Naive thymus-derived CD4-positive, alpha-beta T cell (primary cell): ENCODE data around the gene CIAPIN1. TPM values are rescaled to one million over a fixed set of nuclear protein-coding genes. Genes with fewer than 3 reads are reported as not detected.

Experiments
- ATAC-seq: fragments of 150-1000 bp; cut with Tn5 transposase; 2 replicates; pipeline ENCODE4 v1.10.0; 2021; ENCODE audit warnings: mild to moderate bottlenecking, moderate library complexity
- CTCF ChIA-PET: fragments of 350-600 bp; sonication (Branson Sonifier 250); formaldehyde crosslinking; loops from one replicate; lab custom pipeline; 2021; ENCODE audit warnings: antibody characterized with exemption; lab: Charles Lee
- POLR2A ChIA-PET: fragments of 350-600 bp; sonication (Branson Sonifier 250); formaldehyde crosslinking; loops from one replicate; lab custom pipeline; 2021; ENCODE audit warnings: antibody characterized with exemption, inconsistent platforms; lab: Charles Lee
- DNase-seq, 9 donors: peaks; one replicate each; pipeline versions ENCODE4 v3.0.0 to v3.0.0-alpha.2; 2020 to 2022; ENCODE audit warnings: mixed read lengths in 1 of 9
- H3K27ac ChIP-seq: one replicate; pipeline ENCODE4 v1.7.0; 2013; ENCODE audit warnings: mild to moderate bottlenecking, low read depth, low read length, moderate library complexity
- H3K27me3 ChIP-seq, 2 donors: one replicate each; pipeline ENCODE4 v1.7.0; 2013; ENCODE audit warnings: low read length in 2 of 2, mild to moderate bottlenecking in 2 of 2, moderate library complexity in 2 of 2; ENCODE audit not compliant: control insufficient read depth in 2 of 2, insufficient read depth in 2 of 2
- H3K36me3 ChIP-seq, 3 experiments: 1 replicate in 2 of 3; 2 replicates in 1 of 3; pipeline ENCODE4 v1.7.0; 2013; ENCODE audit warnings: low read length in 3 of 3, mild to moderate bottlenecking in 3 of 3, moderate library complexity in 1 of 3; ENCODE audit not compliant: insufficient read depth in 3 of 3, control insufficient read depth in 2 of 3
- H3K4me1 ChIP-seq, 2 donors: one replicate each; pipeline ENCODE4 v1.7.0; 2013; ENCODE audit warnings: low read length in 2 of 2, mild to moderate bottlenecking in 2 of 2, moderate library complexity in 1 of 2; ENCODE audit not compliant: control insufficient read depth in 2 of 2, insufficient read depth in 2 of 2
- H3K4me3 ChIP-seq: 2 replicates; pipeline ENCODE4 v1.7.0; 2013; ENCODE audit warnings: mild to moderate bottlenecking, low read length
- H3K9me3 ChIP-seq, 3 experiments: 1 replicate in 2 of 3; 2 replicates in 1 of 3; pipeline ENCODE4 v1.7.0; 2013; ENCODE audit warnings: low read length in 3 of 3; ENCODE audit not compliant: control insufficient read depth in 2 of 3
- H3K27ac Mint-ChIP-seq, 9 donors: one replicate each; pipeline ENCODE4 v1.8.0; 2020 to 2022; ENCODE audit warnings: mixed read lengths in 9 of 9, mild to moderate bottlenecking in 8 of 9, moderate library complexity in 5 of 9, inconsistent platforms in 2 of 9
- H3K27me3 Mint-ChIP-seq, 5 donors: one replicate each; pipeline ENCODE4 v1.8.0; 2021 to 2022; ENCODE audit warnings: mixed read lengths in 5 of 5, mild to moderate bottlenecking in 1 of 5
- H3K36me3 Mint-ChIP-seq, 5 donors: one replicate each; pipeline ENCODE4 v1.8.0; 2020 to 2022; ENCODE audit warnings: mixed read lengths in 5 of 5, mild to moderate bottlenecking in 3 of 5, inconsistent platforms in 1 of 5
- H3K4me1 Mint-ChIP-seq, 7 donors: one replicate each; pipeline ENCODE4 v1.8.0; 2020 to 2022; ENCODE audit warnings: mixed read lengths in 7 of 7, mild to moderate bottlenecking in 3 of 7, inconsistent platforms in 1 of 7
- H3K4me3 Mint-ChIP-seq, 10 donors: one replicate each; pipeline ENCODE4 v1.8.0; 2020 to 2022; ENCODE audit warnings: mild to moderate bottlenecking in 10 of 10, mixed read lengths in 10 of 10, moderate library complexity in 6 of 10, inconsistent platforms in 2 of 10
- H3K9me3 Mint-ChIP-seq, 11 donors: one replicate each; pipeline ENCODE4 v1.8.0; 2020 to 2022; ENCODE audit warnings: mixed read lengths in 11 of 11, mild to moderate bottlenecking in 4 of 11, inconsistent platforms in 1 of 11, moderate library complexity in 1 of 11
- intact Hi-C, 2 donors: fragments of 100-400 bp; cut with micrococcal nuclease; formaldehyde crosslinking; loops; one replicate each; pipeline ENCODE4 v1.15.1; 2023
- polyA plus RNA-seq, 2 donors: library from polyadenylated mRNA; unstranded; fragments of 300-500 nt; fragmentation: Illumina TruSeq; gene quantifications; one replicate each; pipeline ENCODE4 v1.2.3, GENCODE V29; 2021
- total RNA-seq, 6 experiments: library from RNA in 5 of 6; stranded (reverse) in 5 of 6; gene quantifications; 1 replicate in 5 of 6; 2 replicates in 1 of 6; pipeline ENCODE4 v1.2.3 and lab custom pipeline; 2021 to 2026

CIAPIN1 gene
- total and polyA plus RNA-seq, 7 experiments from 2014 or later = 33.6 to 119 (median 45.7) TPM

- no peak overlapping the region for H3K4me3 ChIP-seq
- peaks cover 0 to 26% (median 5%) of the 10 kb centered on the region in 3 experiments for H3K36me3 ChIP-seq
- H3K9me3 Mint-ChIP-seq = no peaks in the 10 kb centered on the region
- H3K27me3 ChIP-seq = no peaks in the 10 kb centered on the region
- H3K27ac Mint-ChIP-seq = peak overlapping the region in 3 of 9 donors; percentile 60 to 70 (median 64)
- peak; percentile 62 to 88 (median 74) for DNase-seq
- ChIA-PET CTCF (interaction anchor here (1.0 to 1.5 kb wide), 2 partner anchors 13 to 45 kb away, joined by 3 read pairs; partner anchors contain the start of gene POLR2C), POLR2A (interaction anchor here (0.9 kb wide), 2 partner anchors 11 to 18 kb away, joined by 3 read pairs; no protein-coding TSS in a partner anchor)
- peaks cover 7 to 8% of the 10 kb centered on the region in 2 donors for H3K4me1 ChIP-seq
- peaks cover 13 to 26% (median 17%) of the 10 kb centered on the region in 7 donors for H3K4me1 Mint-ChIP-seq
- no peaks in the 10 kb centered on the region for H3K9me3 ChIP-seq
- peak; percentile 95 for ATAC-seq
- H3K36me3 Mint-ChIP-seq = peaks cover 0 to 8% (median 0%) of the 10 kb centered on the region in 5 donors
- peak overlapping the region in 8 of 10 donors; percentile 24 to 73 (median 44) for H3K4me3 Mint-ChIP-seq
- H3K27me3 Mint-ChIP-seq = peaks cover 0 to 2% (median 0%) of the 10 kb centered on the region in 5 donors
- intact Hi-C loops = loop anchor here (1.0 kb wide), 2 partner anchors 10 to 43 kb away; partner anchors contain the start of gene DOK4 (in 1 of the 2)
- H3K27ac ChIP-seq = peak overlapping the region; percentile 45
Observed at GRCh38 chr16:57475711-57476339, 28.6 kb upstream of the CIAPIN1 start.

- no peaks in the 10 kb centered on the region for H3K9me3 Mint-ChIP-seq
- ChIA-PET POLR2A (interaction anchor here (0.9 to 1.1 kb wide), 2 partner anchors 10 to 13 kb away, joined by 3 read pairs; partner anchors contain the start of gene POLR2C), CTCF (interaction anchor here (0.6 to 1.5 kb wide), 5 partner anchors 10 to 45 kb away, joined by 3 to 5 read pairs (median 3); partner anchors contain the start of gene POLR2C)
- Histone ChIP-seq H3K4me3 (no peak overlapping the region), H3K36me3 (peaks cover 5 to 34% (median 5%) of the 10 kb centered on the region in 3 experiments), H3K9me3 (no peaks in the 10 kb centered on the region), H3K27ac (peak overlapping the region; percentile 45), H3K4me1 (peaks cover 7 to 8% of the 10 kb centered on the region in 2 donors), H3K27me3 (no peaks in the 10 kb centered on the region)
- H3K27ac Mint-ChIP-seq = peak overlapping the region in 4 of 9 donors; percentile 34 to 70 (median 43)
- ATAC-seq (no peak), DNase-seq (no peak)
- peaks cover 0 to 13% (median 0%) of the 10 kb centered on the region in 5 donors for H3K36me3 Mint-ChIP-seq
- intact Hi-C loops = no loop called here
- H3K4me1 Mint-ChIP-seq = peaks cover 13 to 26% (median 16%) of the 10 kb centered on the region in 7 donors
- peaks cover 0 to 2% (median 0%) of the 10 kb centered on the region in 5 donors for H3K27me3 Mint-ChIP-seq
- H3K4me3 Mint-ChIP-seq = peak overlapping the region in 1 of 10 donors; percentile 11
Observed at GRCh38 chr16:57474671-57475661, 27.8 kb upstream of the CIAPIN1 start.

- no peak for ATAC-seq
- Mint-ChIP-seq H3K4me1 (peaks cover 9 to 22% (median 14%) of the 10 kb centered on the region in 7 donors), H3K4me3 (no peak overlapping the region), H3K36me3 (peaks cover 0 to 20% (median 0%) of the 10 kb centered on the region in 5 donors), H3K27me3 (no peaks in the 10 kb centered on the region), H3K27ac (peak overlapping the region in 3 of 9 donors; percentile 6 to 50 (median 18)), H3K9me3 (no peaks in the 10 kb centered on the region)
- peaks cover 7 to 8% of the 10 kb centered on the region in 2 donors for H3K4me1 ChIP-seq
- no peak for DNase-seq
- no peaks in the 10 kb centered on the region for H3K27me3 ChIP-seq
- H3K27ac ChIP-seq = no peak overlapping the region
- POLR2A ChIA-PET = interaction anchor here (1.1 kb wide), 1 partner anchor 12 kb away, joined by 3 read pairs; the partner anchor contains the start of gene POLR2C
- H3K9me3 ChIP-seq = no peaks in the 10 kb centered on the region
- H3K4me3 ChIP-seq = no peak overlapping the region
- intact Hi-C loops = no loop called here
- peaks cover 14 to 45% (median 14%) of the 10 kb centered on the region in 3 experiments for H3K36me3 ChIP-seq
- CTCF ChIA-PET = interaction anchor here (1.1 to 1.5 kb wide), 2 partner anchors 11 to 12 kb away, joined by 3 to 4 read pairs; partner anchors contain the start of gene POLR2C
Observed at GRCh38 chr16:57473906-57474305, 26.7 kb upstream of the CIAPIN1 start.

GRCh38 chr16:57473176-57473840, 26.1 kb upstream of the CIAPIN1 start:
- Mint-ChIP-seq H3K4me3 (no peak overlapping the region), H3K36me3 (peaks cover 0 to 26% (median 3%) of the 10 kb centered on the region in 5 donors), H3K9me3 (no peaks in the 10 kb centered on the region), H3K27ac (no peak overlapping the region), H3K27me3 (no peaks in the 10 kb centered on the region), H3K4me1 (peaks cover 9 to 19% (median 14%) of the 10 kb centered on the region in 7 donors)
- CTCF ChIA-PET = interaction anchor here (1.3 to 1.5 kb wide), 2 partner anchors 11 to 173 kb away, joined by 3 to 4 read pairs; partner anchors contain the start of gene POLR2C
- intact Hi-C loops = no loop called here
- Histone ChIP-seq H3K36me3 (peaks cover 16 to 51% (median 20%) of the 10 kb centered on the region in 3 experiments), H3K27ac (no peak overlapping the region), H3K9me3 (no peaks in the 10 kb centered on the region), H3K4me3 (no peak overlapping the region), H3K27me3 (no peaks in the 10 kb centered on the region), H3K4me1 (peaks cover 7 to 8% of the 10 kb centered on the region in 2 donors)
- POLR2A ChIA-PET = no interaction called here
- ATAC-seq (no peak), DNase-seq (no peak)

GRCh38 chr16:57472665-57473060, 25.5 kb upstream of the CIAPIN1 start:
- H3K9me3 ChIP-seq = no peaks in the 10 kb centered on the region
- peaks cover 7 to 8% of the 10 kb centered on the region in 2 donors for H3K4me1 ChIP-seq
- H3K9me3 Mint-ChIP-seq = no peaks in the 10 kb centered on the region
- ChIA-PET CTCF (interaction anchor here (1.3 kb wide), 1 partner anchor 172 kb away, joined by 3 read pairs; no protein-coding TSS in a partner anchor), POLR2A (no interaction called here)
- peaks cover 0 to 30% (median 4%) of the 10 kb centered on the region in 5 donors for H3K36me3 Mint-ChIP-seq
- H3K4me3 ChIP-seq = no peak overlapping the region
- H3K27me3 ChIP-seq = no peaks in the 10 kb centered on the region
- no peak overlapping the region for H3K4me3 Mint-ChIP-seq
- H3K27ac ChIP-seq = peak overlapping the region; percentile 2
- H3K27ac Mint-ChIP-seq = peak overlapping the region in 3 of 9 donors; percentile 8 to 83 (median 77)
- ATAC-seq (no peak), DNase-seq (no peak)
- peaks cover 16 to 57% (median 24%) of the 10 kb centered on the region in 3 experiments for H3K36me3 ChIP-seq
- intact Hi-C loops = no loop called here
- H3K27me3 Mint-ChIP-seq = no peaks in the 10 kb centered on the region
- H3K4me1 Mint-ChIP-seq = peaks cover 11 to 20% (median 15%) of the 10 kb centered on the region in 7 donors
